Measurements from ENCODE around the gene KRT15. TPM values are rescaled to one million over a fixed set of nuclear protein-coding genes. Genes with fewer than 3 reads are reported as not detected.

The KRT15 gene
- polyA plus RNA-seq, 10 donors, result 0.10 to 122 (median 0.89) TPM; not detected in 5

DNA sequence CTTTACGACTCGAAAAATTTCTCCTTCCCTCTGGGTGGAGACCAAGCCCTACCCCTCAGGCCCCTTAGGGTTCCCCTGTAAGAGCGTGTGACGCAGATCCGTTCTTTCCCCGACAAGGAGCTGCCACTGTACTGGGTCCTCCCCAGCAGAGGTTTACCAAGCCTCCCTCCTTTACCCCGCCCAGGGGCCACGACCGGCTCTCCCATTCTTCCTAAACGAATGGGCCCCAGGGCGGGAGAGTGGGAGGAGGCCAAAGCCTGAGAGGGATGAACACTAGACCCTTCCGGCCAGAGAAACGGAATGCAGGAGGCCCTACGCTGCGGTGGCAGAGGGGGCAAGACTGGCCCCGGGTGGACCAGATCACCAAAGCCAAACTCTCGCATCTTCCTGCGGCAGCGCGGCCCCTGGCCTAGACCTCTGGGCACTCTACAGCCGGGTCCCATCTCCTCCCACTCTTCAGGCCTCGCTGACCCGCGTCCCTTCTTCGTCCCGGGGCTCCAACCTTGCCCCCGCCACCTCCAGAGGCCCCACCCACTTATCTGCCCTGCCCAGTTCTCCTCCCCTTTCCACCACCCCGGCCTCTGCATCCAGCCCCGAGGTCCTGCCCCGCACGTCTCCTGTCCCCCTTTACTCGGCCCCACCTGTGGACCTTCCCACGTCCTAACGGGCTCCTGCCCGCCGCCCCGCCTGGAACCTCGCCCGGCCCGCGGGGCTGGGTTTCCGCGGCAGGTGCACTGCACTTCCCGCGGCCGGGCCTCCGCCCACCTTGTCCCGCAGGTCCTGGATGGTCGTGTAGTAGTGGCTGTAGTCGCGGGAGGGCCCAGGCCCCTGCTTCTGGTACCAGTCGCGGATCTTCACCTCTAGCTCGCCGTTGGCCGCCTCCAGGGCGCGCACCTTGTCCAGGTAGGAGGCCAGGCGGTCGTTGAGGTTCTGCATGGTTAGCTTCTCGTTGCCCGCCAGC is 8.7 kb upstream of the KRT15 start:
- no peak for DNase-seq

DNA sequence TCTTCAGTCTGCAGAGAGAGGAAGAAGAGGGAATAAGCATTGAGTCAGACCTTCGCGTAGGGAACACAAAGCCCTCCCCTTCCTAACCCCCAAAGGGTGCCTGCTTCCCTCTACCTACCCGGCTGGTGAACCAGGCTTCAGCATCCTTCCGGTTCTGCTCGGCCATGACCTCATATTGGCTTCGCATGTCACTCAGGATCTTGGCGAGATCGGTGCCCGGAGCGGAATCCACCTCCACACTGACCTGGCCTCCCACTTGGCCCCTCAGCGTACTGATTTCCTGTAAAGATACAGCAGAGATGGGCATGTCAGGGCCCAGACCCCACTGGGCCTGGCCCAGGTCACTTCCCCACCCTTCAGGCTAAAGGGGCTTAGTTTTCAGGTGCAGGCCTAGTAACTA is 5.6 kb upstream of the KRT15 start:
- DNase-seq, result no peak

DNA sequence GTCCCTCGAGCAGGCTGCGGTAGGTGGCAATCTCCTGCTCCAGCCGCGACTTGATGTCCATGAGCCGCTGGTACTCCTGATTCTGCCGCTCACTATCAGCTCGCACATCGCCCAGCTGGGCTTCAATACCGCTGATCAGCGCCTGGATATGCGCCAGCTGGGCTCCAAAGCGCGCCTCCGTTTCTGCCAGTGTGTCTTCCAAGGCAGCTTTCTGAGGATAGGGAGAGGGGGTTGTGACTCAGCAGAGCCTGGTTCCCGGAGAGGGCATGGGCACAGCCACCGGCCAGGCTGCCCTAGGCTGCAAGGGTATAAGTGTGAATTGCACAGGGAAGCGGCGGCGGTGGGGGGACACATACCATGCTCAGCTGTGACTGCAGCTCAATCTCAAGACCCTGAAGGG is 5.1 kb upstream of the KRT15 start:
- no peak for DNase-seq

DNA sequence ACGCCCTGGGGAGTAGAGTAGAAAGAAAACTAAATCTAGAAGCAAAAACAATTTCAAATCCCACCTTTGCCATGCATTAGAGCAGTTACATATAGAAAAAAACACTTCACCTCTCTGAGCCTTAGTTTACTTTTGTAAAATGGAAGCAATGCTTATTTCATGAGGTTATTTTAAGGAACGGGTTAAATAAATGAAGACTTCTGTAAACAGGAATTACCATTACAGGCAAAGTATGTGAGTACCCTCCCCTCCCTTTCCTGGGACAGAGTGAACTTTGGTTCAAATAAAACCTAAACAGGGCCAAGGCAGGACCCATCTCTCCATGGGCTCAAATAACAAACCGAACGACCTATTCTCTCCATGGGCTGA is 4.5 kb upstream of the KRT15 start:
- no peak for DNase-seq

DNA sequence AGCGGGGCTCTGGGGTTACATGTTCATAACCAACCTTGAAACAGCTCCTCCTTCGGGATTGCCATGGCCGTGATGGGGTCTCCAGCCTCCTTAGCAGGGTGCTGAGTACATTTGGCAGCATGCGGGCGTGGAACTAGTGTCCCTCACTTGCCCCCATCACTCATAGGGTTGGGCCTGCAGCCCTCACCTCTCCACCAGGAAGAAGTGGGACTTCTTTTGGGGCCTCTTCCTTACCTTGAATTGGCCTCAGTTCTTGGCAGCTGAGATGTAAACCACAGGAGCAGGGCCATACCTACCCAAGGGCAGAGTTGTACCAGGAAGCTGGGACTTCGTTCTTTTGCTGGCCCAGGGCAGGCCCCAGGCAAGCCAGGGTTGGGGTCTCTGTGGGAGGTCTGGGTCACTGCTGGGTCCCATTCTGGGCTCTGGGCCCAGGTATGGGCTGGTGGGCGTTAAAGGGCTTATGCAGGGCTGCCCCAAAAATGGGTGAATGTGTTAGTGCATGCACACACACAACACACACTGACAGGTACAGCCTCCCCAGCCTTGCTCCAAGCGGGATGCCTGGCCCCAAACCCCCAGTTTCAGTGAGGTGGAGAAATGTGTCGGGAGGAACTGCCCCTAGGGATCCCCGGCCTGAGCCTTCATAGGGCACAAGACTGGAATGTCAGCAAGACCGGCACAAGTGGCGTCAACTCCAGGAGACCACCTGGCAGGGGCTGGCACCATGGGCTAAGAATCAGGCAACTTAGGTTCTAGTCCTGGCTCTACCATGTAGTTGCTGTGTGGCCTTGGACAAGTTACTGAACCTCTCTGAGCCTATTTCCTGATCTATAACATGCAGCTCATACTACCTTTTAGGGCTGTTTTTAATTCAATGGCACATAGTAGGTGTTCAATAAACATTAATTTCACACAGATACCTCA is 3.9 kb upstream of the KRT15 start:
- no peak for DNase-seq

DNA sequence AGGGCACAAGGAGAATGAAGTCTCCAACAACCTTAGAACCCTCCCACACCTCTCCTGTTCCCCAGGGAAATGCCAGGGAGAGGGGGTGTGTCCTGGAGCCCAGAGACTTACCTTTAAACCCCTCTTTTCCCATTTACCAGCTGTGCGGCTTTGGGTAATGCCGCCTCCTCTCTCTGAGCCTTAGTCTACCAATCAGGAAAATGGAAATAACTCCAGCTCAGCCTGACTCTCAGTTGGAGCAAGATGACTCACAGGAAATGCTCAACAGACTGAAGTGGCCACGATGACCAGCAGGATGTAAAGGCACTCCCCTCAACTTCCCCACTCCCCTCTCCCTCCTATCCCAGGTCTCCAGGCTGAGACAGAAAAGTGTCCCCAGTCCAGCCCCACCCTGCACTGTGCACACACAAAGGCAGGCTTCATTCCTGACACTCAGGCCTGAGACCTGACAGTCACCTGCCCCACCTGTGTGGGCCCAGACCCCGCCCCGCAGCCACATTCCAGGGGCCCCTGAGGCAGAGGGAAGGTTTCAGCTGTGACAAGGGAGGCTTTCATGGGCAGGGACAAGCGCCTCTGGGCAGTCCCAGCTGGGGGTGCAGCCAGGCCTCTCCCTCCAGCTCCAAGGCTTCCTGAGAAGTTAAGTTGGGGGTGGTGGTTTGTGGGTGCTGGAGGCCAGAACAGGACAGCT is 3.0 kb upstream of the KRT15 start:
- peak in 1 of 3 donors; percentile 43 for DNase-seq

DNA sequence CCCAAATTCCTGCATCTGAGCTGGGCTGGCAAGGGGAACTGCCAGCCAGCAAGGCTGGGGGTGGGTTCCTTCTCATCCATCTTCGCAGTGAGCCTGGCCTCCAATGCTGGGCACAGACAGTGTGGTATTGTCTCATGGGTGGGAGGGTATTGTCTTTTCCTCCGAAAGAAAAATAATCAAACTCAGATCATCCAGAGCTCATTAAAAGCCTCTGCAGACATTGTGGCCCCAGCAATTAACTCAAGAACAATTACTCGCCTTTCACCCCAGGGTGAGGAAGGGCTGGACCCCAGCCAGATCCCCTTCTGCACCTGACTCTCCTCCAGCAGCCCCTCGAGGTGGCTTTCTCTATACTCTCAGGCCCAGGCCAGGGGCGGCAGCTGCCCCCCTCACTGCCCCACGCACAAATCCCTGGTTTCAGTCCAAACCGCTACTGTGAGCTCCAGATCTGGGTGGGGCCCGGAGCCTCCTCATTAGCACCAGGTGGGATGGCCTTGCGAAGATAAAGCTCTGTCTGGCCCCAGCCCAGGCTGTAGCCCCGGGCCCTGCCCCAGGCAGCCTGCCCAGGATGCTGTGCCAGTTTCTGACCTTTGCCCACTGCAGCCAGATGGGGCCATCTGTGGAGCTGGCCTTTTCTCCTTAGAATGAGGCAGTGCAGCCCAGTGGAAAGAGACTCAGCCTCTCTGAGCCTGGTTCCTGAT is 2.3 kb upstream of the KRT15 start:
- DNase-seq, result no peak

DNA sequence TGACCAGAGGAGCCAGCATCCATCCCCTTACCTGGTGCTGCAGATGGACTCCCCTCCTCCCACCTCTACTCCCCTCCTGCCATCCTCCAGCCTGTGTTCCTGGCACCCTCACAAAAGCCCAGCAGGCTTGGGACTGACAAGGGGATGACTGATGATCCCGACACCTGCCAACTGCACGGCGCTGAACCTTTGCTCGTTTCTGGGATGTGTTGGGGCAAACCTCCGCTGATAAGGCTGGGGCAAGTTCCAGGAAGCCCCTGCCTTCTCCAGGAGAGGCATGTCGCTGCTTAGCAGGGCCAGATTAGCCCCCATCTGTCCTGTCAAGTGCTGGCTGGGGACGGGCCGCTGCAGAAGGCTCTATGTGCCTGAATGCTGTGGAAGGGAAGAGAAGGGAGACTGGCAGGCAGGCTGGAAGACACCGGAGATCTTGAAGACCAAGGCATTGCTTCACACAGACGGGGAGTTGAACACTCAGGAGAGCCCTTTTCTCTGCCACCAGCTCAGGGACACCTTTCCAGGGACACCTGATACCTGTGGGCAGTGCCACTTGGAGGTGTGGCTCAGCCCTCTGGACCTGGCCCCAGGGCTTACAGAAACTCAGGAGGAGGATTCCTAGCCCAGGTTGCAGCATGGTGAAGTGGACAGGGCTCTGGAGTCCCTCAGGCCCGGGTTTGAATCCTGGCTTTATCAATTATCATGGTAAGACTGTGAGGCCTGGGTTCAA is 973 bp upstream of the KRT15 start:
- peak in 1 of 3 donors; percentile 16 for DNase-seq

DNA sequence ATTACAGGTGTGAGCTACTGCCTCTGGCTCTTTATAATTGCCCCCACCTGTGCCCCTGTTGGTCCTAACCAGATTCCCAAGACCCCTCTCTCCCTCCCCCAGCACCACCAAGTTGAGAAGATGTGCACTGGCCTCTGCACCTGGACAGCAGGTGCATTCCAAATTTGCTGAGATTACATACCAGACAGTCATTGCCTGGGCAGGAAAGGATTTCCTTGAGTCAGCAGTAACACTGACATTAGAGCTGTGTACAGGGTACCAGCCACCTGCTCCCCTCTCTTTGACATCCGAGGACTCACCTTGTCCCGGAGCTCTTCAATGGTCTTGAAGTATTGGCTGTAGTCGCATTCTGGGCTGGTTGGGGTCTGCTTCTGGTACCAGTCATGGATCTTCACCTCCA is 659 bp downstream of the KRT15 start:
- no peak for DNase-seq

DNA sequence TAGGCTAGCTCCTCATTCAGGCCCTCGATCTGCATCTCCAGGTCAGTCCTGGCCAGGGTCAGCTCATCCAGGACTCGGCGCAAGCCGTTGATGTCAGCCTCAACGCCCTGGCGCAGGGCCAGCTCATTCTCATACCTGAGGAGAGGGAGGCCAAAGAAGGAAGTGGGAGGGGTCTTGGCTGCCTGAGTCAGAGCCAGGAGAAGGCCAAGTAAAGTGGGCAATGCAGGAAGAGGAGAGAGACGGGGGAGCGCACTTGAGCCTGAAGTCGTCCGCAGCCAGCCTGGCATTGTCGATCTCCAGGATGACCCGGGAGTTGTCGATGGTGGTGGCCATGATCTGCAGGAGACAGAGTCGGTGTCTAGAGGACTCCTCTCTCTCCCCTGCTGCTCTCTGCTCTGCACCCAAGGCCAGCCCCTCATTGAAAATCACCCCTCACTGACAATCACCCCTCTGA is 1.8 kb downstream of the KRT15 start:
- DNase-seq, result no peak

DNA sequence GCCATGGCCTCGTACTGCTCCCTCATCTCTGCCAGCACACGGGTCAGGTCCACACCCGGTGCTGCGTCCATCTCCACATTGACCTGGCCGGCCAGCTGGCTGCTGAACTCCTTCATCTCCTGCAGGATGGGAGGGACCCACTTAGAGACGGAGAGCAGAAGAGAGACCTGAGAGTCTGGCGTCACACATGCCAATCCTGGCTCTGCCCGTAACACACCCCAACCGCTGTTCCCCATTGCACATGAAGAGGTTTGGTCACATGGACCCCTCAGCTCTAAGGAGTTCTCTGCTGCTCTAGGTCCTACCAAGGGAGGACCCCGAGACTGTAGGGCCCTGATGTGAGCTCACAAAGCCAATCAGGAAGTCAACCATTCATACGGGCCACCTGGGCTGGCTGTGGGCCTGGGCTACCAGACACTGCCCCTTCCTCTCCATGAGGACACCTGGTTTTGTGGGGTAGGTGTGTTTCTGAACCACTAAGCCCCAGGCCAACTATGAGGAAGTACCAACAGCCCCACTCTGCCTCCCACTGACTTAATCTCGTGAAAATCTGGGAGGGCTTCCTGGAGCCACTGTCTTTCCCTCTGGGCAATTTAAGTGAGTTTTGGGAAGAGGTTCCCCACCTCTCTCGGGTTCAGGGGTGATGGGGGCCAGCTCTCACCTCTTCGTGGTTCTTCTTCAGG is 2.4 kb downstream of the KRT15 start:
- DNase-seq, result no peak

DNA sequence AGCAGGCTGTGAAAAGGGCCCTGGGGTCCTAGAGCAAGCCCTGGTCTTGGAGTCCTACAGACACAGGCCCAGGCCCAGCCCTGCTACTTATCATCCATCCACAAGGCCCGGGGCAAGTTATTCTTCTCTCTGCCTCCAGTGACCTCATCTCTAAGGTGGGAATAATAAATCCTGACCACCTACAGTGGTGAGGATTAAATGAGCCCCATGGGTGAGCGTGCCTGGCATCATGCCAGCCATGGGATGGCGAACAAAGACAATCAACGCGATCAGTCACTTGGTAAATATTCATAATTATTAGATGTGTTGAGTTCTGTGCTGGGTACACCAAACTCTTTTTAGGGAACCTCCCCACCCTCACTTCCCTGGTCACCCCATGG is 5.5 kb downstream of the KRT15 start:
- no peak for DNase-seq

DNA sequence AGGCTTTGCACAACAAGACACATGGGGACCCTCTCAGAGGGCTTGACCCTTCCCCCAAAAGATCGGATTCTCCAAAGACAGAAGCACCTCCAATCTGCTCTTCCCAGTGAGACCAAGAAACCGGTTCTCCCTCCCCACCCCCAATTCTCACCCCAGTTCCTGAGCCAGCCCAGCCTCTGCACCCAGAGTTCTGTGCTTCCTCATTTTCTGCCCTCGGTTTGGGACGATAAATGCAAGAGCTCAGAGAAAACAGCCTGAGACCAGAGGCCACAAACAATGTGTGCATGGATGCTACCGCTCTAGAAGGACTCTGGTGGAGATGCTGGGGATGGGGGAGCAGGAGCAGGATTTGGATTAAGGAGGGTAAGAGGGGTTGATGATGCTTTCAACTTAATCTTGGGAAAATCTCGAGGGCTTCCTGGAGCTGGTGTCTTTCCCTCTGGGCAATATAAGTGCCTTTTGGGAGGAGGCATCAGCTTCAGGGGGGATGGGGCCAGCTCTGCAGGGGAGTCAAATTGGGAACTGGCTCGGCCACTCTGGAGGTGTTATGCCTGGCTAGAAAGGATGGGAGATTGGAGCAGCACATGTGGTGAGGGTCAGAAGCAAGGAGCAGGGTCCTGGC is 6.0 kb downstream of the KRT15 start:
- no peak for DNase-seq

DNA sequence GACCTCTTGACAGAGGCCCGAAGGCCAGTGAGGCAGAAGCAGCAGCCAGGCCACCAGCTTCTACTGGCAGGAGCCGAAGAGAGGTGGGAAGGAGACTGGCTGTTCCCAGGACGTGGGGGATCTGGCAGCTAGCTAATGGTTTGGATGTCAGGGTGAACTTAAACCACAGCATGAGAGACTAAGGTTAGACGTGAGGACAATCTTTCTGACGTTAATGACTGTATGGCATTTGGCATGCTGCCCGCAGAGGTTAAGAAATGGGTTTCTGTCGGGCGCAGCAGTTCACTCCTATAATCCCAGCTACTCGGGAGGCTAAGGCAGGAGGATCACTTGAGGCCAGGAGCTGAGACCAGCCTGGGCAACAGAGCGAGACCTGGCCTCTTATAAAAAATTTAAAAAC is 7.0 kb downstream of the KRT15 start:
- no peak for DNase-seq

DNA sequence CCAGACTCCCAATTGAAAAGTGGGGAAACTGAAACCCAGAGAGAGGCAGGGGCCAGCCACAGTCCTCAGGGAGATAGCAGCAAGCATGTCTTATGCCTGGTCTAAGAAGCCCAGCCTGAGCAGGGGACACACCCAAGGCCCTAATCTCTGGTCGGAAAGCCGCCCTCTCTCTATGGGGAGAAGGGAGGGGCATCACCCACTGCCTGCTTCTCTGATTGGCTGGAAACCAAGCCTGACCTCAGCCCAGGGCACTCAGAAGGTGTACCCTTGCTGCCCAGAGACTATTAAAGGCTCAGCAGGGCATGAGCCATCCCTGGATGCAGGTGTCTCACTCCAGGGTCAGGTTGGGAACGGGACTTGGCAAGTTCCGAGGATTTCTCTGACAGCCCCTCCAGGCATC is 7.6 kb downstream of the KRT15 start:
- DNase-seq, result no peak

DNA sequence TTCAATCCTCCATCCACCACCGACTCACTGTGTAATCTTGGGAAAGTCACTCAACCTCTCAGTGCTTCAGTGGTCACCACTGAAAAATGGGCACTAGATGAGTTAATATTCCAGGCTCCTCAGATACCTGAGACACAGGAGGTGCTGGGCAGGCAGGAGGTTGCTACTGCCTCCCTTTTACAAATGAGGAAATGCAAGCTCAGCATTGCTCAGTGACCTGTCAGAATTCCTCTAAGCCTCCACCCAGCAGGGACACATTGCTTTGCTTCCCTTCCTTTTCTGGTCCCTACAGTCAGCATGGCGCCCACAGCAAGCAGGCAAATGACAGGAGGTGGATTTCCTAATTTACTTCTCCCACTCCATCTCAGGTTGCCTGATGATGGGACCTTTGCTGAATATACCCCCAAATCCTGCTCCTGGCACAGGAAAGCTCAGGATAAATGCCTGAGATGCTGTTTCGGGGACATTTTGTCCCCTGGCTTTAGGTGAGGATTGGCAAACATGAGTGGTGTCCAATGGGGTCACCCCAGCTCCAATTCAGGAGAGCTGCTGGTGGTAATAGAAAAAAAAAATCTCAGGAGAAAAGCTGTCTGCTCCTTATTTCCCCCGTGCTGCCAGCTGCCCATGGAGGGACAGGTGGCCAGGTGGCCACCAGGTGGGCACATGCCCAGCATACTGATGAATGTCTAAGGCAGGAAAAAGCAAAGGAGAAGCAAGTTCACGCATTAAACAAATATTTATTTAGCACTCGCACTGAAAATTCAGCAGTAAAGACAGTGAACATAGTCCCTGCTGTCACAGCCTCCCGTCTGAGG is 8.2 kb downstream of the KRT15 start:
- no peak for DNase-seq

DNA sequence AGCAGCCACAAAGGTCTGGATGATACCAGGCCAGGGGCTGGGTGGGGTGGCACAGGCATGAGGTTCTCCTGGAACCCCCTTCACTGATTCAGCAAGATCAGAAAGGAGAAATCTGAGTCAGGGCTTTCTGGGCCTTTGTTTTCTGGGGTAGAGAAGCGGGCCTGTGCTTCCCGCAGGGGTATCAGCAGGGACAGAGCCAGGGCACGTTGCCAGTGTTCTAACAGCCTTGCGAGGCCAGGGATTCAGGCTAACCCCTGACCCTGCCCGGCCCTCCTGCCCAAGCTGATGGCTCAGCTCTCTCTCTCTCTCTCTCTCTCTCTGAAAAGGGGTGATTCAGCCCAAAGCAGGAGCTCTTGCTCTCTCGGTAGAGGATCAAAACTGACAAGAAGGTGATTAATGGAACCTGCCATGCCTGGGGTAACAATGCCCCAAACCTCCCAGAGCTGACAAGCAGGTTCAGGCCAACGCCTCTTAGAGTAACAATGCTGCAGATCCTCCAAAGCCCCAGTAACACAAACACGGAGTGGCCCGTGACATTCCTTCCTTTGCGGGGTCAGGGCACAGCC is 11.3 kb downstream of the KRT15 start:
- no peak for DNase-seq

All from muscle of back (tissue), 11 donors.